ENCODE measurements around the gene MYO3B.

MYO3B gene

DNA sequence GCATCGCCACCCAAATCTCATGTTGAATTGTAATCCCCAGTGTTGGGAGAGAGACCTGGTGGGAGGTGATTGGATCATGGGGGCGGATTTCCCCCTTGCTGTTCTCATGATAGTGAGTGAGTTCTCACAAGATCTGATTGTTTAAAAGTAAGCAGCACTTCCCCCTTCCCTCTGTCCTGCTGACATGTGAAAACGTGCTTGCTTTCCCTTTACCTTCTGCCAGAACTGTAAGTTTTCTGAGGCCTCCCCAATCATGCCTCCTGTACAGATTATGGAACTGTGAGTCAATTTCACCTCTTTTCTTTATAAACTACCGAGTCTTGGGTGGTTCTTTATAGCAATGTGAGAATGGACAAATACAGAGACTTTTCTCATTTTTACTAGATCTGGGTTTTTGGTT is 375.8 kb downstream of the MYO3B start:
- DNase-seq (ENCODE audit: low read depth, low spot score) = no peak

DNA sequence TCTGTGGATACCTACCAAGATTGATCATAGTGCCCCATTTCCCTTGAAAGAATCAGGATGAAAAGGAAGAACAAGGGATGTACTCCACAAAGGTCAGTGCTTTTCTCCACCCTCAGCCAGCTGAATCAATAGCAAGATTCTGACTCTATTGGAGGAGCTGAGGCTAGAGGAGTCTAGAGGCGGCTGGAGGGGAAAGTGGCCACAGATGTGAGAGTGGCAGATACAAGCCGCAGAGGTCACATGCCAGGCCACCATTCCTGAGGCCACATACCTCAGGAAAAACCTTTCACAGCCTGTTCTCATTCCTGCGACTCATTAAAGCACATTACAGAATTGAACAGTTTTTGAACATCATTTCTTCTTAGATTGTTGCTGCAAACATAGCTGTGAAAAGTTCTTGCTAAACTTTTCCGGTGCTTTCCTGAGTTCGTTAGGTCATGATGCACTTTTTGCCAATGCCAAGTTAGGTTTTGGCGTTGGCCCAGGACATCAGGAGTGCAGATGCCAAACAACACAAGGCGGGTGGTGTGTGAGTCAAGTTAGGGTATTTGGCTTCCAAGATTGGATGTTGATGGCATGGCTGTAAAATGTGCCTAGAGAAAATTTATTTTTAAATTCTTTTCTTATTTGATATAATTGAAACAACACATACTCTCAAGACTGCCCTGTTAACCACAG is 376.5 kb downstream of the MYO3B start:
- peak; percentile 93 for DNase-seq (ENCODE audit: low read depth, low spot score)

- DNase-seq (ENCODE audit: low read depth, low spot score) = no peak
These were observed 385.0 kb downstream of the MYO3B start for GRCh38 chr2:170562928-170563327.

DNA sequence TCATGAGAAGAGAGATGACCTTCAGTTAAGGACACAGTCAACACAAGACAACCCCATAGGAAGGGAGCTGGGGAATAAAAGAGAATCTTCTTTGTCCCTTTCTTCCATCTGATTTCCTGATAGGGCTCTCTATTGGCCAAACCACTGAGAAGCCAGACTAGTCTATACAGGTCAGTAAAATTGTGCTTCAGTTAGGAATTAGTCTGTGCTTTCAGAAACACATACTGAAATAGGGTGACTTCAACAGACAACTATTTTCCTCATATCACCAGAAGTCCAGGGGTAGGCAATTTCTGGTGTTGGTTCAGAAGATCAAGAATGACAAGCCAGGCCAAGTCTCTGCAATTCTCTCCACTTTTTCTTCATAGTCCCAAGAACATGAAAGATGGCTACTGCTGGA is 385.5 kb downstream of the MYO3B start:
- DNase-seq (ENCODE audit: low read depth, low spot score) = no peak

DNA sequence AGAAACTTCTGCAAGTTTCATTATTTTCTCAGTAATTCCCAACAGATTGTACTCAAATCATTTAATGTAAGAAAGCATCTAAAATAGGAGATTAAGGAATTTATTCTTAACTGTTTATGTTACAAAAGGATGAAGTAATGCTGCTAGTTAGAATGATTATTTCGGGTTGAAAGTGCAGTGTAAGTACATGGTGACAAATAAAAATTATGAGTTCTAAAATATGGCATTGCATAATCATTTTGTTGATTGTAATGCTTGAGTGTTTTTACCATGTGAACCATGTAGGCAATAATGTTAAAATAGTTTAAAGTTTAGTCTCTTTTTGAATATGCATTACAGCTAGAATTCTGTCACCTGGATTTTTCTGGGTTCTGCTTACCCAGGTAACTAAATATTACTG is 388.2 kb downstream of the MYO3B start:
- no peak for DNase-seq (ENCODE audit: low read depth, low spot score)

- no peak for DNase-seq (ENCODE audit: low read depth, low spot score)
These were observed 389.5 kb downstream of the MYO3B start for GRCh38 chr2:170567429-170567828.

GRCh38 chr2:170568511-170568910 is 390.6 kb downstream of the MYO3B start:
- no peak for DNase-seq (ENCODE audit: low read depth, low spot score)

- DNase-seq (ENCODE audit: low read depth, low spot score) = no peak
These were observed 393.7 kb downstream of the MYO3B start for GRCh38 chr2:170571612-170572011.

- DNase-seq (ENCODE audit: low read depth, low spot score) = no peak
These were observed 395.7 kb downstream of the MYO3B start for GRCh38 chr2:170573671-170574070.

DNA sequence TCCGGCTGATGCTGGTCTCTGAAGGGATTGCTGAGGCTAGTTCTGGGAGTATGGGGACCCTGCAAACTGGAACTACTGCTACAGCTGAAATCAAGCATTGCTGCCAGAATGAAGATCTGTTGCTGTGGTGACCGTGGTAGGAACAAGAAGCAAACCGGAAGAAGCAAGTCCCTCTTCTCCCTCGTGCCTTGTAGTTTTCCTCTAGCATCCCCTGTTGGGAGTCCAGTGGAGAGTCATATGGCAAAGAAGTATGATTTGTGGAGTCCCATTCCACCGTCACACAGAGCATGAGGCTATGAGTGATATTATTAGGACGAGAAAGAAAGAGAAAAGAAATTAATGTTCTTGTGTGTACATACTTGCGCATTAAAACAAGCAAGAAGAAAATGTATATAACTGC is 398.3 kb downstream of the MYO3B start:
- no peak for DNase-seq (ENCODE audit: low read depth, low spot score)

DNA sequence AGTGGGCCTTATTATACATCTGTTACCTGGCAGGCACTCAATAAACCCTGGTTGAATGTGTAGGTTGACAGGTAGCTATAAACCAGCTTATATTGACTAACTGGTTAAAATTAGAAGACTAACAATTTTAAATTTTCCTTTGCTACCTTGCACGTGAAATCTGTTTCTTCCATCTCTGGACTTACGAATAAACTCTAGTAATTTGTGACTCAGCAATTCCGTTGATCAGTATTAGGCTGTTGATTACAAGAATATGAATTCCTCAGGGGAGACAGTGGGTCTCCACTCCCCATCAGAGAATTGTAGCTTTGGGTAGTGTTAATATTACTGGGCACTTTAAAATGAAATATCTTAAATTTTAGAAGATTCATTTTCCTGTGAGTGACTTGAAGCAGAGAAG is 399.4 kb downstream of the MYO3B start:
- no peak for DNase-seq (ENCODE audit: low read depth, low spot score)

- DNase-seq (ENCODE audit: low read depth, low spot score) = peak; percentile 28
These were observed 400.7 kb downstream of the MYO3B start for GRCh38 chr2:170578606-170579005.

- DNase-seq (ENCODE audit: low read depth, low spot score) = no peak
These were observed 401.6 kb downstream of the MYO3B start for GRCh38 chr2:170579511-170579910.

DNA sequence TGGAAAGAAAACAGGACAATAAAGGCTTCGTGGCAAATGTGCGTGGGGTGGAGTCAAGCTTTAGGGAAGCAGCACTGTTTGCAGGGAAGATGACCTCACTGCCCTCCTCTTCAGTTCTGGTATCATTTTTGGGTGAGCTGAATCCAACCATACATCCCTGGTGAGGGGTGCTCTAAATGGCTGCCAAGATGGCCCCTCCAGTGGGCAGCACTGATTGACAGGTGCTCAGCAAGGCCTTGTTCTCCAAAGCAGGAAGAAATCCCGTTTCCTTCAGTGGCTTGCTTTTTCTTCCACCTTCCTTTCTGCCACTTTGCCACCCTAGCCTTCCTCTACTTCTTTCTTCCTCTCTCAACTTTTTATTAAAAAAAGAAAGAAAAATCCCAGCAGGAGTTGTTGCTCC is 404.4 kb downstream of the MYO3B start:
- no peak for DNase-seq (ENCODE audit: low read depth, low spot score)

- peak; percentile 73 for DNase-seq (ENCODE audit: low read depth, low spot score)
These were observed 405.0 kb downstream of the MYO3B start for GRCh38 chr2:170582751-170583463.

DNA sequence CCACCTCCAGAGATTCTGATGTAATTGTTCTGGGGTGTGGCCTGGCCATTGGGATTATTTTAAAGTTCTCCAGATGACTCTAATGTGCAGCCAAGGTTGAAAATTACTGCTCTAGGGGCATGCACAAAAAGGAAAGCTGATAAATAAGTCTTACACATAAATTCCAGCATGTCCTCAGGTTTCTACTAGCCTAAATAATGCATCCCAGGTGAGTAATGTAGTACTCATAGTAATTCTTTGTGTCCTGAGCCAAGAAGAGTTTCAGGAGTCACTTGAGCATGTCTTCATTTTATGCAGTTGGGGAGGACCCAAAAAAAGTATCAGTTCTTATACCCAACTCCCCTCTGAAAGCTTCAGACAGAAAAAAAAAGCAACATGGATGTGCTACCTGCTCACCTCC is 407.1 kb downstream of the MYO3B start:
- no peak for DNase-seq (ENCODE audit: low read depth, low spot score)

DNA sequence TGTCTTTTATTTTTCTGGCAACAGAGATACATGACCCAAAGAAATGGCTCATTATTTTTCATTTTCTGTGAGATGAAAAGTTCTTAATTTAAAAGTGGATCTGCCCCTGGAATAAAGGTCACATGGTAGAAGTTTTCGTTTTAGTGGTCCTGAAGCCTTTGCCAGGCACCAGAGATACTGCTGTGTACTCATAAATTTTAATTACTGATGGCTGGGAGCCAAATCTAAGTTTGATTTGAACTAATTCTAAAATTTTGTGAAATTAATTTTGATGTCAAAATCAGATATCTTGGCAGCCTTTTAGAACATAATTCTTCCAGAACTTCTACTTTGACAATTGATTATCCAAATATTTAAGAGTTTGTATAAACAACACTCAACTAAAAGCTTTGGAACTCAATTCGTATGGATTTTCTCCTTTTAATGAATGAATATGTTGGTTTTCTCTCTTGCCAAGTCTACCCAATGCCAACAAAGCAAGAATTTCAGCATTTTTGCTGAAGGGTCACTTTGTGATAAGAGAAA is 408.7 kb downstream of the MYO3B start:
- no peak for DNase-seq (ENCODE audit: low read depth, low spot score)

DNA sequence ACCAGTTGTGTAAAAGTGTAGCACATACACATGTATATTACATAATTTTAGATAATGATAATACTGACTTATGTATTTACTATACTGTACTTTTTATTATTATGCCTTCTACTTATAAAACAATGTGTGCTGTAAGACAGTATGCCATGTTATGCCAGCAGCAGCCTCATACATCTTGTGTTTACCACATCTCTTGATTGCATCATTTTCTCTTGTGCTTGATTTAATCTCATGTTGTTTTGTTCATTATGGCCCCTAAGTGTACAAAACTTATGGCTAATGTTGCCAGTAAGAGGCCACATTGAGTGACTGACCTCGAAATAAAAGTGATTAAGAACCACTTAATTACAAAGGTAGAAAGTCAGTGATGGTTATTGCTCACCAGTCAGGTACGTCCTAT is 409.2 kb downstream of the MYO3B start:
- DNase-seq (ENCODE audit: low read depth, low spot score) = no peak

GRCh38 chr2:170587922-170588321 is 410.0 kb downstream of the MYO3B start:
- DNase-seq (ENCODE audit: low read depth, low spot score) = no peak

- no peak for DNase-seq (ENCODE audit: low read depth, low spot score)
These were observed 410.8 kb downstream of the MYO3B start for GRCh38 chr2:170588729-170589128.

DNA sequence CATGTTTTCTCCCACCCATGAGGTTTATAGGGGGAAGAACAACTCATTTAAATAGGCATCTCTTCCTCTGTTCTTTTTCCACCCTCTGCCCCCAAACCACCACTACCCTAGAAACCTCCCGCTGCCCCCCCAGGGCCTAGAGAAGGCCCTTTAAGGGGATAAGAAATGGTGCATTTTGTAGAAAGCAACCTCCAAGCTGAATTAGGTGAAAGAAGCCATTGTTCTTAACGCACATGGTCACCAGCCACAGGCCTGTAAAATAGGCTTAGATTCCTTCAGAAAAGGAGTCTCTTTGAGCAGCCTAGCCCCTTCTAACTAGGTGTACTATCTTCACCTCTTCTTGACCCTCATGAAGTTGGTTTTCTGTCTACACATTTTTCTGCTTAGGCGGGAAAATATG is 418.6 kb downstream of the MYO3B start:
- no peak for DNase-seq (ENCODE audit: low read depth, low spot score)

DNA sequence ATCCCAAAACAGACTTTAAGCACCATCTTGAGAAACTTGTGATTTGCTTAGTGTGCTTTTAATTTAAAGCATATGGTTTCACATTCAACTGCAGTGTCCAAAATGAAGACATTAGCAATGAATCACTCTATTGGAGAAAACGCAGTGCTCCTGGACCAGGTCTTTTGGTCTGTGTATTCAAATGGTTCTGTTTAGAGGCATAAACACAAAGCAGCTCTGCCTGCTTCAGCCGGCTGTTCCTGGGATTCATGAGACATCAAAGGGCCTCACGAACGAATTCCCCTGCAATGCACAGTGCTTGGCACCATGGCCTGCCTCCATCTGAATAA is 420.1 kb downstream of the MYO3B start:
- no peak for DNase-seq (ENCODE audit: low read depth, low spot score)

GRCh38 chr2:170601489-170601888 is 423.5 kb downstream of the MYO3B start:
- no peak for DNase-seq (ENCODE audit: low read depth, low spot score)

Measured in astrocyte of the hippocampus (primary cell).